ENCODE results near the gene TAX1BP1.
"Not testable (repeated sequence)": the region's sequence is repeated elsewhere in the genome, so short reads cannot be mapped to it uniquely, and the experiment has no call there.

TAX1BP1 gene

GRCh38 chr7:27723085-27723484 is 16.9 kb upstream of the TAX1BP1 start:
- Histone ChIP-seq H3K4me1 (ENCODE audit: insufficient read depth, low read length) (no peaks in the 10 kb centered on the region), H3K9me3 (ENCODE audit: control insufficient read depth, insufficient read depth, low read length) (no peaks in the 10 kb centered on the region), H3K36me3 (ENCODE audit: insufficient read depth, low read length) (no peaks in the 10 kb centered on the region), H3K9ac (ENCODE audit: low read depth, low read length) (no peak overlapping the region)

GRCh38 chr7:27727058-27727457 is 12.9 kb upstream of the TAX1BP1 start:
- H3K9ac ChIP-seq (ENCODE audit: low read depth, low read length), result no peak overlapping the region
- H3K9me3 ChIP-seq (ENCODE audit: control insufficient read depth, insufficient read depth, low read length), result no peaks in the 10 kb centered on the region
- no peaks in the 10 kb centered on the region for H3K36me3 ChIP-seq (ENCODE audit: insufficient read depth, low read length)
- no peaks in the 10 kb centered on the region for H3K4me1 ChIP-seq (ENCODE audit: insufficient read depth, low read length)

- no peaks in the 10 kb centered on the region for H3K4me1 ChIP-seq (ENCODE audit: insufficient read depth, low read length)
- no peak overlapping the region for H3K9ac ChIP-seq (ENCODE audit: low read depth, low read length)
- no peaks in the 10 kb centered on the region for H3K9me3 ChIP-seq (ENCODE audit: control insufficient read depth, insufficient read depth, low read length)
- no peaks in the 10 kb centered on the region for H3K36me3 ChIP-seq (ENCODE audit: insufficient read depth, low read length)
Measured at GRCh38 chr7:27730112-27730511, 9.8 kb upstream of the TAX1BP1 start.

GRCh38 chr7:27734583-27734982 is 5.4 kb upstream of the TAX1BP1 start:
- Histone ChIP-seq H3K4me1 (ENCODE audit: insufficient read depth, low read length) (no peaks in the 10 kb centered on the region), H3K9ac (ENCODE audit: low read depth, low read length) (no peak overlapping the region), H3K36me3 (ENCODE audit: insufficient read depth, low read length) (no peaks in the 10 kb centered on the region), H3K9me3 (ENCODE audit: control insufficient read depth, insufficient read depth, low read length) (no peaks in the 10 kb centered on the region)

DNA sequence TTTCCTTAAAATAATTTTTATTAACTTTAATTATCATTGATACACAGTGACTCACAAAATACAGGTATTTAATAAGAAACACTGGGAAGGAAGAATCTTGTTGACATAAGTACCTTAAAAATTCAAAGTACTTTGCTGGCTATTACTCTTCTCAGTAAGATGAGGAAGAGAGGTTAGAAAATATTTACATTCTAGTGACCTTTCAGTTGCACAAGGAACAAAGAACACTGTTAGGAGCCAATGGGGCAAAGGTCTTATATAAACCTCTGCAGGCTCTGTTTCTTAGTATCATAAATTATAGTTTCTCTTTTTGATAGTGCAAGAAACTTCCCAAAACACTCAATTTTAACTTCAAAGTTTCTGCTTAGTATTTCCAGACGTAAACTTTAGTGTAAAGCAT is 4.8 kb upstream of the TAX1BP1 start:
- Histone ChIP-seq H3K4me1 (ENCODE audit: insufficient read depth, low read length) (no peaks in the 10 kb centered on the region), H3K36me3 (ENCODE audit: insufficient read depth, low read length) (no peaks in the 10 kb centered on the region), H3K9me3 (ENCODE audit: control insufficient read depth, insufficient read depth, low read length) (no peaks in the 10 kb centered on the region), H3K9ac (ENCODE audit: low read depth, low read length) (no peak overlapping the region)

- H3K9me3 ChIP-seq (ENCODE audit: control insufficient read depth, insufficient read depth, low read length), result no peaks in the 10 kb centered on the region
- H3K4me1 ChIP-seq (ENCODE audit: insufficient read depth, low read length), result no peaks in the 10 kb centered on the region
- no peak overlapping the region for H3K9ac ChIP-seq (ENCODE audit: low read depth, low read length)
- H3K36me3 ChIP-seq (ENCODE audit: insufficient read depth, low read length), result no peaks in the 10 kb centered on the region
Measured at GRCh38 chr7:27735831-27736230, 4.1 kb upstream of the TAX1BP1 start.

- Histone ChIP-seq H3K4me1 (ENCODE audit: insufficient read depth, low read length) (no peaks in the 10 kb centered on the region), H3K9ac (ENCODE audit: low read depth, low read length) (no peak overlapping the region), H3K9me3 (ENCODE audit: control insufficient read depth, insufficient read depth, low read length) (no peaks in the 10 kb centered on the region), H3K36me3 (ENCODE audit: insufficient read depth, low read length) (no peaks in the 10 kb centered on the region)
Measured at GRCh38 chr7:27737178-27737577, 2.8 kb upstream of the TAX1BP1 start.

GRCh38 chr7:27737616-27738015 is 2.3 kb upstream of the TAX1BP1 start:
- Histone ChIP-seq H3K36me3 (ENCODE audit: insufficient read depth, low read length) (no peaks in the 10 kb centered on the region), H3K9me3 (ENCODE audit: control insufficient read depth, insufficient read depth, low read length) (no peaks in the 10 kb centered on the region), H3K9ac (ENCODE audit: low read depth, low read length) (no peak overlapping the region), H3K4me1 (ENCODE audit: insufficient read depth, low read length) (no peaks in the 10 kb centered on the region)

- no peaks in the 10 kb centered on the region for H3K9me3 ChIP-seq (ENCODE audit: control insufficient read depth, insufficient read depth, low read length)
- H3K9ac ChIP-seq (ENCODE audit: low read depth, low read length), result peak overlapping the region; percentile 96
- H3K36me3 ChIP-seq (ENCODE audit: insufficient read depth, low read length), result no peaks in the 10 kb centered on the region
- no peaks in the 10 kb centered on the region for H3K4me1 ChIP-seq (ENCODE audit: insufficient read depth, low read length)
Measured at GRCh38 chr7:27739301-27739908, 557 bp upstream of the TAX1BP1 start.

DNA sequence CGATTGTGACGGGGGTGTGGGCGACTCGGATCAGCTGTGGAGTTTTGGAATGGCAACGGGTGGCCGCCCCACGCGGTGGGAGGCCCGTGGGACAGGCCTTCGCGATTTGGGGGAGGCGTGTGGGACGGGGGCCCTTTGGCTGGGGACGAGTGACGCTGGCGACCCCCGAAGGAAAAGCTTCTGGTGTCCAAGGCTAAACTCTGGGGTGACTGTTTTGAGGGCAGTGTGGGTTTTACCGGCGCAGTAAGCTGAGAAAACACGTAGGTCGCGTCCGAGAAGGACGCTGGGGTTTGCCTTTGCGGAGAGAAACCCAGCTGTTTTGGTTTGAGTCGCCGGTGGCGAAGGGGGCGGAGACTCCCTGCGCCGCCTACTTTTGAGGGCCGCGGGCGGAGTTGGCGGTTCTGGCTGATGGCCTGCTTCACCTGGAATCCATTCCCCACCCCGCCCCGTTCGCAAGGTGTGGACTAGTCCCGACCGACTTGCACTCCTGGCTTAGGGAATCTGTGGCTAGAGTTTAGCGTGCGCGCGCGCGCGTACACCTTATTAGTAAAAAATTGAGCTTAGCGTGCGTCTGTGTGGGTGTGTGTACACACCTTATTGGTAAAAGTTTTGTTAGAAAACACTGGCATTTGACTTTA is 606 bp downstream of the TAX1BP1 start:
- peaks cover 3% of the 10 kb centered on the region; the same call in 1 of the 2 replicates for H3K4me1 ChIP-seq (ENCODE audit: insufficient read depth, low read length)
- no peaks in the 10 kb centered on the region for H3K9me3 ChIP-seq (ENCODE audit: control insufficient read depth, insufficient read depth, low read length)
- H3K36me3 ChIP-seq (ENCODE audit: insufficient read depth, low read length), result no peaks in the 10 kb centered on the region
- H3K9ac ChIP-seq (ENCODE audit: low read depth, low read length), result peak overlapping the region; percentile 96

GRCh38 chr7:27742091-27742710 is 2.2 kb downstream of the TAX1BP1 start:
- not testable (repeated sequence) for H3K9me3 ChIP-seq (ENCODE audit: control insufficient read depth, insufficient read depth, low read length); H3K36me3 ChIP-seq (ENCODE audit: insufficient read depth, low read length); H3K9ac ChIP-seq (ENCODE audit: low read depth, low read length); H3K4me1 ChIP-seq (ENCODE audit: insufficient read depth, low read length)

GRCh38 chr7:27745064-27745583 is 5.2 kb downstream of the TAX1BP1 start:
- Histone ChIP-seq H3K9me3 (ENCODE audit: control insufficient read depth, insufficient read depth, low read length) (no peaks in the 10 kb centered on the region), H3K9ac (ENCODE audit: low read depth, low read length) (no peak overlapping the region), H3K36me3 (ENCODE audit: insufficient read depth, low read length) (no peaks in the 10 kb centered on the region), H3K4me1 (ENCODE audit: insufficient read depth, low read length) (peaks cover 8% of the 10 kb centered on the region)

DNA sequence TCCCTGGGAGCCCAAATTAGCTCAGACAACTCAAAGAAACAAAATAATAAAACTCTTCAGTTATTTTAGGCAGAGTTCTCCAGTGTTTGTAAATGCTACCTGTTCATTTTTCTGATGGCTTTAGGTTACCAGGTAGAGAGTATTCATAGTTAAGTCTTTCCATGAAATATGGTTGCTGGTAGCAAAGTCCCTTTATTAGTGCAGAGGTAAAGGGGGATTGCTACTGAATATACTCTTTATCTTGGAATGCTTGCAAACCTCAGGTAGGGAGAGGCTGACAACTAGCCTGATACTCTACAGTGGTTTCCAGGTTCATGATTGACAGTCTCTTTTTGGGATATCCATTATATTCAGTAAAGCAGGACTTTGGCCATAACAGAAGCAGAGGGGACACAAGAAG is 6.5 kb downstream of the TAX1BP1 start:
- H3K36me3 ChIP-seq (ENCODE audit: insufficient read depth, low read length), result no peaks in the 10 kb centered on the region
- no peak overlapping the region for H3K9ac ChIP-seq (ENCODE audit: low read depth, low read length)
- H3K9me3 ChIP-seq (ENCODE audit: control insufficient read depth, insufficient read depth, low read length), result no peaks in the 10 kb centered on the region
- H3K4me1 ChIP-seq (ENCODE audit: insufficient read depth, low read length), result peaks cover 8% of the 10 kb centered on the region

- Histone ChIP-seq H3K4me1 (ENCODE audit: insufficient read depth, low read length) (peaks cover 8% of the 10 kb centered on the region), H3K9ac (ENCODE audit: low read depth, low read length) (no peak overlapping the region), H3K36me3 (ENCODE audit: insufficient read depth, low read length) (no peaks in the 10 kb centered on the region), H3K9me3 (ENCODE audit: control insufficient read depth, insufficient read depth, low read length) (no peaks in the 10 kb centered on the region)
Measured at GRCh38 chr7:27746978-27747377, 7.0 kb downstream of the TAX1BP1 start.
